HG02642 (cell line): ENCODE results near the gene ITGB5.

ENCODE experiments used
- ATAC-seq: cut with Tn5 transposase; IDR thresholded peaks from one replicate; pipeline ENCODE4 v1.9.1; 2021; ENCODE audit warnings: mild to moderate bottlenecking; ENCODE audit not compliant: unreplicated experiment, poor library complexity

Gene ITGB5, protein sequence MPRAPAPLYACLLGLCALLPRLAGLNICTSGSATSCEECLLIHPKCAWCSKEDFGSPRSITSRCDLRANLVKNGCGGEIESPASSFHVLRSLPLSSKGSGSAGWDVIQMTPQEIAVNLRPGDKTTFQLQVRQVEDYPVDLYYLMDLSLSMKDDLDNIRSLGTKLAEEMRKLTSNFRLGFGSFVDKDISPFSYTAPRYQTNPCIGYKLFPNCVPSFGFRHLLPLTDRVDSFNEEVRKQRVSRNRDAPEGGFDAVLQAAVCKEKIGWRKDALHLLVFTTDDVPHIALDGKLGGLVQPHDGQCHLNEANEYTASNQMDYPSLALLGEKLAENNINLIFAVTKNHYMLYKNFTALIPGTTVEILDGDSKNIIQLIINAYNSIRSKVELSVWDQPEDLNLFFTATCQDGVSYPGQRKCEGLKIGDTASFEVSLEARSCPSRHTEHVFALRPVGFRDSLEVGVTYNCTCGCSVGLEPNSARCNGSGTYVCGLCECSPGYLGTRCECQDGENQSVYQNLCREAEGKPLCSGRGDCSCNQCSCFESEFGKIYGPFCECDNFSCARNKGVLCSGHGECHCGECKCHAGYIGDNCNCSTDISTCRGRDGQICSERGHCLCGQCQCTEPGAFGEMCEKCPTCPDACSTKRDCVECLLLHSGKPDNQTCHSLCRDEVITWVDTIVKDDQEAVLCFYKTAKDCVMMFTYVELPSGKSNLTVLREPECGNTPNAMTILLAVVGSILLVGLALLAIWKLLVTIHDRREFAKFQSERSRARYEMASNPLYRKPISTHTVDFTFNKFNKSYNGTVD

DNA sequence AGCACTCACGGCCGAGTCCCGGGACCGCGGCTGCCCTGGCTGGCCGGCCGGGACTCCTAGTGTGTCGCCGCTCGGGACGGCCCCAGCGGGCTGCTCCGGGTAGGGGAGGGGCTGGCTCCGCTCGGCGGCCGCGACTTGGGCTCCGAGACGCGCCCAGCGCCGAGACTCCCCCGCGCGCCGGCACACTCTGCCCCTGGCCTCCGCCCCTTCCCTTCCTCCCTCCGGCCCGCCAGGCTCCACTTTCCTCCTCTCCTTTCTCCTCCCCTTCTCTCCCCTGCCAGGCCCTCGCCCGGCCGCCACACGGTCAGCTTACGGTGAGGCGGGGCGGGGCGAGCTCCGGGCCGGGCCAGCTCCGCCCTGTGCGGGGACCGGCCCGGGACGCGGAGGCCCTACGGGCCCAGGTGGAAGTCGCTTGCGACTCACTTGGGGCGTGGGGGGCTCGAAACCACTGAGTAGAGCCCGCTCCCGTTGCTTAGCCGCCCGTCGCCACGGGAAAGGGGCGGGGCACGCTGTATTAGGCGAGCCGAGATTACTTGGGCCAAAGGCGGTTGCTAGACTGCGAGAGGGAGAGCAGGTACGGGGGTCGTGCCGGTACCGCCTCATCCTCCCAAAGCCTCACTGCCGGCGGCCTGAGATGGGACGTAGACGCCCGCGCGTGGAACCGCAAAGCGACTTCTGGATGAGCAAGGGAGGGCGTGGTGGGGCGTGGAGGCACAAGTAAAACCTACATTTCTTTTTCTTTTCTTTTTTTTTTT lies at the start of gene ITGB5:
Gene ITGB5 (minus strand): TSS at position 189 of the 755 bp plus-strand sequence. CDS start 365 bp downstream, outside the sequence.
- peak; percentile 61 for ATAC-seq

DNA sequence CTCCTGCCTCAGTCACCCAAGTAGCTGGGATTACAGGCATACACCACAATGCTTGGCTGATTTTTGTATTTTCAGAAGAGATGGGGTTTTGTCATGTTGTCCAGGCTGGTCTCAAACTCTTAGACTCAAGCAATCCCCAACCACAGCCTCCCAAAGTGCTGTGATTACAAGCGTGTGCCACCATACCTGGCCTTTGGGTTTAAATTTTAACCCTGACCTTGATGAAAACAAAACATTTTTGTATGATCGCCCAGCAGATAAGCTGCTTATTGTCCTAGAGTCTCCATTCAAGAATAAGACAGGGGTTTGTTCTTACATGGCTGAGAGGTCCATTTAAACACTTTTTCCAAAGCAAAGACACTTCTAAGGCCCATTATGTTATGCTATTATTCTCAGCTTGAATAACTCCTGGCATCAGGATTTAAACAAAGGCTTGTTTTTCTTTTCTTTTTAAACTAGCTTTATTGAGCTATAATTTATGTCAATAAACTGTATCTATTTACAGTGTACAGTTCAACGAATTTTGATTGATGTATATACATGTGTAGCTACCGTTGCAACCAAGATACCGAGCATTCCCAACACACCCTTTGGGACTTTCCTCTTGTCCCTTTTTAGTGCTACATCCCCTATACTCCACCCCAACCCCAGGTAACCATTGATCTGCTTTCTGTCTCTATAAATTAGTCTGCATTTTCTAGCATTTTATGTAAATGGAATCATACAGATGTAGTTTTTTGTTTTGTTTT lies 48.8 kb upstream of the ITGB5 start:
- no peak for ATAC-seq

DNA sequence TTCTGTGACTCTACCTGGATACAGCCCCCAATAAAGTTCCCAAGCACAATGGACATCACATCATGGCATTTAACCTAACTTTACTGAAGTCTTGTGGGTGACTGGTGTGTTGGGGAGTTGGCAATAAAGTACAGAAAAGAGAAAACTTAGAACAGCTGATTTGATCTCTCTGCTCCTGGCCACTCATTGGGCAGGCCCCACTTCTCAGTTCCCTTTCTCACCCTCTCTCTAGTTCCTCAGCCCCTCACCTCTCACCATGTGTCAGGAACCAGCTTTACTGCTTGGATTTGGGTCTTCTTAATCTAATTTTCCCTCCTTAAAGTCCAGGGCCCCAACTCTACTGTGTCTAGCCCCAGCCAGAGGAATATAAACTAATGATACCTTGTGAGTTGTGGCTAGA lies 48.1 kb upstream of the ITGB5 start:
- ATAC-seq: peak; percentile 42

DNA sequence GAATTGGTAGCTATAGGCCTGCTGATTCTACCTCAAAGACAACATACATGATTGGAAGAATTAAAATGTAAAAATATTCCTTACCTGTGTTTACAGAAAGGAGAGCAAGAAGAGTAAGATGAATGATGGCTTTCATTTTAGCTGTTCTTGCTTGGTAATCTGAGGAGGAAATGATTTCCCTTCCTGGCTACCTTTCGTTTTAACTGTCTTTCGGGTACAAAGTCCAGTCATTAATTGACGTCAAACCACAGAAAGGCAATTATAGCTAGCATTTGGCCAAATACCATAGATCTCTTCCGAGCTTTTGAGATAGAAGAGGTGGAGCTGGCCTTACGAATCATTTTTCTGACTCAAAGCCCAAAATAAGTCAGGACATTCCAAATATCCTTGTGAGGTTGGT lies 47.4 kb upstream of the ITGB5 start, which contains the start of gene MUC13:
Gene MUC13 (minus strand): TSS at position 175 of the 400 bp plus-strand sequence. CDS start 39 bp downstream, at position 136.
- ATAC-seq: no peak

DNA sequence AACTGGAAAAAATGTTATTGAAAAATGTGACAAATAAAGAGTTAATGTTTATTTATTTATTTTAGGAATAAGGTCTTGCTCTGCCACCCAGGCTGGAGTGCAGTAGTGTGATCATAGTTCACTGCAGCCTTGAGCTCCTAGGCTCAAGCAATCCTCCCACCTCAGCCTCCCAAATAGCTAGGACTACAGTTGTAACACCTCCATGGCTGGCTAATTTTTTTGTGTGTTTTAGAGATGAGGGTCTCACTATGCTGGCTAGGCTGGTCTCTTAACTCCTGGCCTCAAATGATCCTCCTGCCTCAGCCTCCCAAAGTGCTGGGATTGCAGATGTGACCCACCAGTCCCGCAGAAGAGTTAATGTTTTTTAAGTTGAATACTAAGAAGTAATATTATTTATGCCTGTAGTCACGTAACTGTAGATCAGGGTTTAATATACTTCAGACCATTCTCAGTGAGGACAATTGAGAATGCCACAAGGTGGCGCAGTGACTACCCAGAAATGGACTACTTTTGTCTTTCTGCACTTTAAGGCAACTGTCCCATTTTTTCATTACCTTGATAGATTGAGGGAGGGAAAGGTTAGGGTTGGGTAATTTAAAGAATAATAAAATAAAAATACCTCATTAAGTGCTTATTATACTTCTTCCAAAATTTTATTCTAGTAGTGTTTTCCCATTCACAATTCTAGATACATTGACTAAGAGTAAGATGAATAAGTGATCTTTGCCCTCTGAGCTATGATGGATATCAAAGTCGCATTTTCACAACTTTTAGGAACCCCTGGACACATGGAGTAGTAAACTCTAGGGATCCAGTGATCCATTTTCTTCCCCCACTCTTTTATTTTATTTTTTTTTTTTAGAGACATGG lies 41.4 kb upstream of the ITGB5 start:
- ATAC-seq: no peak

DNA sequence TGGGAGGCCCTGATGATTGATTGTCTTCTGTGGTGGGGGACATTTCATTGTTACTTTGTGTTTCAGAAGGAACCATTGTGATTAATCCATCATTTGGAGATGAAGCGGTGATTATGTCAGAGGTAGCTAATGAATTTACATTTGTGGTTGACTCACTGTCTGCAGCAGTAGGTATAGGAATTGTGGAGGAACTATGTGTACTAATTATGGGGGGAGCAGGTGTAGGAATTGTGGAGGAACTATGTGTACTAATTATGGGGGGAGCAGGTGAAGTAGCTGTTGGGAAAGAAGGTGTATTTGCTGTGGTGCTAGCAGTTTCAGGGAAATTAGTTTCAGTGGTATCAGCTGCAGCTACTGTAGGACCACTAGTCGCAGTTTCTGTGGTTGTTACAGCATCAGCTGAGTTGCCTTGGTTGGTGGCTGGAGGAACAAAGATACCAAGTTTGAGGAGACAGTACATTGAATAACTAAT lies 40.4 kb upstream of the ITGB5 start:
- peak; percentile 74 for ATAC-seq

DNA sequence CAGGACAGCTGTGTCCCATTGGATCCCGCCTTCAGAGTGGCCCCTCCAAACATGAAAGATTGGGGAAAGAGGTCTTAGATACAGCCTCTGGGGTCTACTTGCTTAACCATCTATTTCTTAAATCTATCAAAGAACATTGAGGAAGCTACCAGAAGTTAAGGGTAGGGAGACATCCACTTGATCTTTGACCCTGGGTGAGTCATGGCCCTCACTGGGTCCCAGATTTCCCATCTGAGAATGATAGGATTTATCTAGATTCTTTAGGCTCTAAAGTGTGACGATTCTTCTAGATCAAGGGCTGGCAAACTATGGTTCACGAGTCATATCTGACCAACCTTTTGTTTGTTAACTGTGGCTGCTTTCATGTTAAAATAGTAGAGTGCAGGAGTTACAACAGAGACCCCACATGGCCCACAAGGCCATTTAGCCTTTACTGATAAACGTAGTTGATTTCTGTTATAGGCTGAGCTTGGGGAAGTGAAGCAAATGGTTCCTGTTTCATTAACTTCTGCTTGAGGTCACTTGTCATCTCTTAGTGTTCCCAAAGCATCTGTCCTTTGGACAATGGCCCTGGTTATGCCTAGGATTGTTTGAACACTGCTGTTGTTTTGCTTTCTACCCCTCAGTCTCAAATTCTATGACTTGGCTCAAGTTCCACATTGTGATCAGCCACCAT lies 39.4 kb upstream of the ITGB5 start:
- ATAC-seq: no peak

DNA sequence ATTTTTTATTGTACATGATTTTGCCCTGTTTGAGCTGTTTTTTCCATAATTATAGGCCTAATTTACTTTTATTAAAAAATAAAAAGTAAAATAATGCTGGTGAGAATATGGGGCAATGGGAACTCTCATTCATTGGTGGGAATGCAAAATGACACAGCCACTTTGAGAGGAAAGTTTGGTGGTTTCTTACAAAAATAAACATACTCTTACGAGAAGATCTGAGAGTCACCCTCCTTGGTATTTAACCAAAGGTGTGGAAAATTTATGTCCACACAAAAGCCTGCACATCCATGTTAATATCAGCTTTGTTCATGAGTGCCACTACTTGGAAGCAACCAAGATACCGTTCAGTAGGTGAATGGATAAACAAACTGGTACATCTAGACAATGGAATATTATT lies 37.6 kb upstream of the ITGB5 start:
- no peak for ATAC-seq

DNA sequence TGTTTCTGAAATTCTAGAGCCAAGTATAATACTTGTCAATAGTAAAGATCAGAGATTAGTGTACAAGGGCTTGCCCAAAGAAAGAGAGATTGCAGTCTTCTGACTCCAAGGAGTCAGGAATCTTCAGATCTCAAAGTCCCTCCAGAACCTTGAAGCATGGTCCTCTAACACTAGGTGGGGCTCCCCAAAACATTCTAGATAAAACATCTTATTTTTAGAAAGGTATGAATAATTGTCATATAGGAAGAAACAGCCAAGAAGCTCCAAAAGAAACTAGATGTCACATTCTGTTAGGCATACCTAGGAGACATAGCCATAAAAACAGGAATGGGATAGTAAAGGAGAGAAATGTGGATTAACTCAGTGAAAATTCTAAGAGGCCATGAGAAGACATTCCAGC lies 36.7 kb upstream of the ITGB5 start:
- ATAC-seq: no peak

DNA sequence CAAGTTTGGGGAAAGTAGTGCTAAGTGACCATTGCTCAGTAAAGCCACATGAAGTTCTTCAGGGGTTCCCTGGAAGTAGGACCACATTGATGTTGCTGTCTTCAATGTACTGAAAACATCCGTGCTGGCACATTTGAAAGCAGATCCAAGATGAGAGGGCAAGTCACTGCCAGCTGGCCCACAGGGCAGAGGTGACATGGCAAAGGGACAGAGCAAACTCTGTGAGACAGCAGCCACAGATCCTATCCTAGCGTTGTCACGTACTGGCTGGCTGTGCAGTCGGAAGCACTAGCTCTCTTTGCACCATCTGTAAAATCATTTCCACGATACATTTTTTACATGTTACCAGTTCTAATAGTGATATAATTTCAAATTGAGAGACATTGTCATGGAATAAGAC lies 33.6 kb upstream of the ITGB5 start:
- no peak for ATAC-seq

DNA sequence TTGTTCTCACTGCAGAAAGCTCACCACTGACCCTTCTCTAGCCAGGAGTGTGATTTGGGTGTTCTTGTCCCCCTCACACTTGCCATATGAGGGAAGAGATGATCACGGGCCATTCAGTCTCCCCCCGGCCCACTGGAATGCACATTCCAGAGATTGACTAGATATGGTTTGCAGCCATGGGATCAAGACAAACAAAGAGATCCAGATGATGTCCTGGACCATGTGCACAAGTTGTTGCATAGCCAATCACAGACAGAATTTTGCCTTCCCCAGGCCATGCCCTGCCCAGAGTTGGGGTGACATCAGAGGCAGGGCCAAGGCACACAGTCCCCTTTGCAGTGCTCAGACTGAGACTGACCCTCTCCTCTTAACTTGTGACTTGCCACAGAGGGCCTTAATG lies 32.6 kb upstream of the ITGB5 start:
- no peak for ATAC-seq

DNA sequence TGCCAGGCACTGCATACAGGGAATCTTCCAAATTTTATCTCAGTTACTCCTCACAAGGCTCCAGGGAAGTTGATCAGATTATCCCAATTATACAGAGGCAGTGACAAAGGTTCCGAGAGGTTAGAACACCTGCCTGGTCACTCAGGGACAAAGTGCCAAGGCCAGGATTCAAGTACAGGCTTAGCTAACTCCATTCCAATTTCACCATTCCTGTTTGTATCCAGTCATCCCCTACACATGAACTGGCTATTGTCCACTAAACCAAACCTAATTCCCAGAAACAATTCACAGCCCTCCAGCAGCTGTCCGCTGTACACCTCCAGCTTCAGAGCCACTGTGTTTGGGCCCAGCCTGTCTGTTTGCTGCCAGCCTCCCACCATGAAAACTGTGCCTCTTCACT lies 31.4 kb upstream of the ITGB5 start:
- no peak for ATAC-seq

DNA sequence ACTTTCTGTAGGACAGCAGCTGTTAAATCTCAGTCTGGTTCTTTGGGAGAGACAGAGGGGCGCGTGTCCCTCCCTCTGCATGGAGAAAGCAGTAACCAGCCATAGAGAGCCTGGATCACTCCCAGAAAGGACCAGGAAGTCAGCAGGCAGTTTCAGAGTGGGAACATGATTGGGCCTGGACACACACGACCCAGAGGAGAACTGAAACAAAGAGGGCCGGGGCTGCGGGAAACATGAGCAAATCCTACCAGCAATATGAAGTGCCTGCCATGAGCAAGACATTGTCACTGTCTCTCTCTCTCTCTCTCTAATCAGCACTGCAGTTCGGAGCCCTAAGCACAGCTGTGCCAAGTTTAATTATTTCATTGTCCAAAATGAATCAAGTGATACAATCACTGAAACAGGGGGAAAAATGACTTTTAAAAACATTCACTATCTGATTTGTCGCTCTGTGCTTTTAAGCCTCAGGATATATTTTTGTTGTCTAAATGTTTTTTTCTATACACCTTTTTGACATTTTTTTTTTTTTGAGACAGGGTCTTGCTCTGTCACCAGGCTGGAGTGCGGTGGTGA lies 29.8 kb upstream of the ITGB5 start:
- no peak for ATAC-seq

DNA sequence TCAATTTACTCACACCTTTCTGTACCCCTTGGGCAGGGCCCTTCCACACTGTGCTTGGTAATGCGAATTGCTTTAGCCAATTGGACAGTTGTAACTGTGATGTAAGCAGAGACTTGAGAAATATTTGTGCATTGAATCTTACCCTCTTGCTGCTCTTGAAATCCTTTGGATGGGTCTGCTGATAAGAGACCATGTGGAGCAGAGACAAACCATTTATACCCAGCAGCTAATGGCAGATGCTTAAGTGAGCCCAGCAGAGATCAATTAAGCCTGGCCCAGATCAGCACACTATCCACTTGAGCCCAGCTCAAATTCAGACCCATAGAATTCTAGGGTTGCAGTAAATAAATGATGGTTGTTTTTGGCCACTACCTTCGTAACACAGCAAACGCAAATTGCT lies 28.1 kb upstream of the ITGB5 start:
- no peak for ATAC-seq

DNA sequence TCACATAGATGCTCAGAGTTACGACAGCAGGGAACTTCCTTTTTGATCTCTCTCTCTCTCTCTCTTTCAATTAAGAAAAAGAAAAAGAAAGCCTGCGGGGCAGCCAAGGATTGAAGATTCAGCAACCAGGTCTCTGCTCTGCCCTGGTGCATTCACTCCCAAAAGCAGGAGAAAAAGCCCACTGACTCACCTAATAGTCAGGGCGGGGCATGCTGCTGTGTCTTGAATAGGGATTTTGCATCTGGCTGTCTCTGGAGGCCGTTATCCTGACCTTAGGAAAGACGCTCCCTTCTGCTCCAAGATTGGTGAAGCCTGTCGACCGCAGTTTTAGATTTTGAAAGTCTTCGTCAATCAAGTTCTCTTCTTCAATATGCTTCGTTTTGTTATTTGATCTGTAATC lies 20.8 kb upstream of the ITGB5 start:
- ATAC-seq: no peak

DNA sequence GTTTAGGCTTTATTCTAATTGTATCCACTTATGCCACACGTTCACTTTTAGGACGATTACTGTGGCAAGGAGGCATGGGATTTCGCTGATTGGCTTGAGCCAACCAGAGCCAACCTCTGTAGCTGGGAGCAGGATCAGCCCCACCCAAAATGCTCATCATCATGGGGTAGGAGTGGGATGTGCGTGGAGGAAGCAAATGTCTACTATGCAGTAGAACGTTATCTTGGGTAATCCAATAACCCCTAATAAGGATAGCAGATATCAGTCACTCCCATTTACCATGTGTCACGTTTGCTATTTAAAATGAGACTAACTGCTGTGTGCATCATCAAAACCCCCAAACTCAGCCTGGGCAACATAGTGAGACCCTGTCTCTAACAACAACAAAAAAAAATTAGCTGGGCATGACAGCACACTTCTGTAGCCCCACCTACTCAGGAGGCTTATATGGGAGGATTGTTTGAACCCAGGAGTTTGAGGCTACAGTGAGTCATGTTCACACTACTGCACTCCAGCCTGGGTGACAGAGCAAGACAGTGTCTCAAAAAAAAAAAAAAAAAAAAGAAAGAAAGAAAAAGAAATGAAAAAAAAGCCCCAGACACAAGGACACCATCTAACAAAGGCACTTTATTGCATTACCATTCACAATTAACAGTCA lies 17.8 kb upstream of the ITGB5 start:
- no peak for ATAC-seq
